ENCODE measurements around the gene CRYBG2.

DNA sequence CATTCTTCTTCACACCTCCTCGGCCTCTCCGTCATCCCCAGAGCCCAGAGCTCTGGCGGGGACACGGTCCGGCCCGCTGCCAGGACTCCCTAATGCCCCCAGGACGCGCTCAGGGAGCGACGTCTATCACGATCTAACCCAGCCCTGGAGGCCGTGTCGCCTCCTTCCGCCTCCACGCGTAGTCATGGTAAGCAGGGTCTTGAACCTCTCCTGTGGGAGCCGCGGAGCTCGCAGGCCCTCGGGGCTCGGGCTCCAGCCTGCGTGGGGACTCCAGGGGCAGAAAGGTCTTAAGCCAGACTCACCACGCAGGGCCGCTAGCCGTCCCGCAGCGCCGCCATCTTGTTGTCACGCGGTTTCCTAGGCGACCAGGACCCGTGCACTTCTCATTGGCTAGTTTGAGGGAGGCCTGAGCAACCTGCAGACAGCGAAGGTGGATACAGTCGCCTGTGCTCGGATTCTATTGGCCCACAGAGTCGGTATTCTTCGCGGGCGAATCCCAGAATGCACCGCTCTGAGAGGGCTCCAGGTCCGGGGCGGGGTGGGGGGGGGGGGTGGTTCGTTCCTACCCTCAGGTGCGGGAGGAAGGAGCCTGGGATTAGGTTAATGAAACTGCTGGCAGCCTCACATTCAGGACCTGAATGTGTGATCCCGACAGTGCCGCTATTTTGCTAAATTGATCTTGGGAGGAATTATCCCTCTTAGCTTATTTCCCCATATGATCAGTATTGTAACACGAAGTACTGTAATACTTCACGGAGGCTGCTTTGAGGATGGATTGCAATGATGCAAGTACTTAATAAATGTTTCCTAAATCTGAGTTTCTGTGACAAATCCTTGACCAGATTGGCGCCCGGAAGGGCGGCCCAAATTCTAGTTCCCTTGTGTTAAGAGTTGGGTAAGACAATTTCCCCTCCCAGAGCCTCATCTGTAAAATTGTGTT lies 47.4 kb downstream of the CRYBG2 start, which contains the start of gene UBXN11:
- TF ChIP-seq POLR2A (IDR thresholded peaks at IDR 0.05) (no peak), CTCF (IDR thresholded peaks at IDR 0.05) (no peak)

Measured in tibial nerve (tissue), 3 donors.